ENCODE data around the gene KCNH2.

GRCh38 chr7:150927956-150928344, 50.2 kb downstream of the KCNH2 start:
- TF ChIP-seq CTCF (IDR thresholded peaks at IDR 0.05) (no peak), EP300 (IDR thresholded peaks at IDR 0.05) (no peak)
